Type B pancreatic cell (in vitro differentiated cells): ENCODE measurements around the gene TAF13. TPM values are rescaled to one million over a fixed set of nuclear protein-coding genes. Genes with fewer than 3 reads are reported as not detected.
"Not testable (repeated sequence)": the region's sequence is repeated elsewhere in the genome, so short reads cannot be mapped to it uniquely, and the experiment has no call there.

ENCODE experiments used
- DNase-seq: peaks from one replicate; pipeline ENCODE4 v3.0.0; 2021; ENCODE audit warnings: mixed read lengths; ENCODE audit not compliant: unreplicated experiment; ENCODE audit errors: extremely low spot score
- H3K27ac Mint-ChIP-seq: 2 replicates; pipeline ENCODE4 v1.8.0; 2021; ENCODE audit warnings: mild to moderate bottlenecking, mixed read lengths
- H3K27me3 Mint-ChIP-seq: 2 replicates; pipeline ENCODE4 v1.8.0; 2021; ENCODE audit warnings: mixed read lengths
- H3K36me3 Mint-ChIP-seq: 2 replicates; pipeline ENCODE4 v1.8.0; 2021; ENCODE audit warnings: mixed read lengths
- H3K4me1 Mint-ChIP-seq: one replicate; pipeline ENCODE4 v1.8.0; 2021; ENCODE audit warnings: mixed read lengths; ENCODE audit not compliant: unreplicated experiment
- H3K4me3 Mint-ChIP-seq: 2 replicates; pipeline ENCODE4 v1.8.0; 2021; ENCODE audit warnings: mild to moderate bottlenecking, mixed read lengths
- H3K9me3 Mint-ChIP-seq: 2 replicates; pipeline ENCODE4 v1.8.0; 2021; ENCODE audit warnings: mixed read lengths
- total RNA-seq: library from RNA; stranded (reverse); gene quantifications from 2 replicates; pipeline ENCODE4 v1.2.1, GENCODE V29; 2021; ENCODE audit warnings: low replicate concordance
- TF ChIP-seq, protein P1 (sequence below): fragments of 200-600 bp; sonication (generic); conservative IDR thresholded peaks from 2 replicates; pipeline ENCODE4 v1.5.0; 2021; ENCODE audit warnings: antibody characterized with exemption, mild to moderate bottlenecking

The TAF13 gene
- total RNA-seq, 1 donor from 2014 or later = 30.0 TPM

DNA sequence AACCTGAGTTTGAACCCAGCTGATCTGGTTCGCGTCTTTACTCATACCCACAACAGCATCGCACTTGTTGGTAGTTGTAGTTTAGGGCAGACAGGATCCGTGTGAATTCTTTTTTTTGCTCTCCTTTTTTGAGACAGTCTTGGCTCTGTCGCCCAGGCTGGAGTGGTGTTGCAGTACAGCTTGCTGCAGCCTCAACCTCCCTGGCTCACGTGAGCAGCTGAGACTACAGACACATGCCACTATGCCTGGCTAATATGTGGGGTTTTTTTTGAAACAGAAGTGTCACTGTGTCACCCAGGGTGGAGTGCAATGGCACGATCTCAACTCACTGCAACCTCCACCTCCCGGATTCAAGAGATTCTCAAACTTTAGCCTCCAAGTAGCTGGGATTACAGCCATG lies 7.9 kb downstream of the TAF13 start:
- H3K9me3 Mint-ChIP-seq = no peaks in the 10 kb centered on the region
- no peak overlapping the region for H3K27ac Mint-ChIP-seq
- no peak for DNase-seq
- no peaks in the 10 kb centered on the region for H3K27me3 Mint-ChIP-seq
- H3K4me1 Mint-ChIP-seq = no peaks in the 10 kb centered on the region
- peaks cover 15% of the 10 kb centered on the region for H3K36me3 Mint-ChIP-seq
- no peak overlapping the region for H3K4me3 Mint-ChIP-seq
- TF ChIP-seq, protein P1, sequence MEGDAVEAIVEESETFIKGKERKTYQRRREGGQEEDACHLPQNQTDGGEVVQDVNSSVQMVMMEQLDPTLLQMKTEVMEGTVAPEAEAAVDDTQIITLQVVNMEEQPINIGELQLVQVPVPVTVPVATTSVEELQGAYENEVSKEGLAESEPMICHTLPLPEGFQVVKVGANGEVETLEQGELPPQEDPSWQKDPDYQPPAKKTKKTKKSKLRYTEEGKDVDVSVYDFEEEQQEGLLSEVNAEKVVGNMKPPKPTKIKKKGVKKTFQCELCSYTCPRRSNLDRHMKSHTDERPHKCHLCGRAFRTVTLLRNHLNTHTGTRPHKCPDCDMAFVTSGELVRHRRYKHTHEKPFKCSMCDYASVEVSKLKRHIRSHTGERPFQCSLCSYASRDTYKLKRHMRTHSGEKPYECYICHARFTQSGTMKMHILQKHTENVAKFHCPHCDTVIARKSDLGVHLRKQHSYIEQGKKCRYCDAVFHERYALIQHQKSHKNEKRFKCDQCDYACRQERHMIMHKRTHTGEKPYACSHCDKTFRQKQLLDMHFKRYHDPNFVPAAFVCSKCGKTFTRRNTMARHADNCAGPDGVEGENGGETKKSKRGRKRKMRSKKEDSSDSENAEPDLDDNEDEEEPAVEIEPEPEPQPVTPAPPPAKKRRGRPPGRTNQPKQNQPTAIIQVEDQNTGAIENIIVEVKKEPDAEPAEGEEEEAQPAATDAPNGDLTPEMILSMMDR = no peak

DNA sequence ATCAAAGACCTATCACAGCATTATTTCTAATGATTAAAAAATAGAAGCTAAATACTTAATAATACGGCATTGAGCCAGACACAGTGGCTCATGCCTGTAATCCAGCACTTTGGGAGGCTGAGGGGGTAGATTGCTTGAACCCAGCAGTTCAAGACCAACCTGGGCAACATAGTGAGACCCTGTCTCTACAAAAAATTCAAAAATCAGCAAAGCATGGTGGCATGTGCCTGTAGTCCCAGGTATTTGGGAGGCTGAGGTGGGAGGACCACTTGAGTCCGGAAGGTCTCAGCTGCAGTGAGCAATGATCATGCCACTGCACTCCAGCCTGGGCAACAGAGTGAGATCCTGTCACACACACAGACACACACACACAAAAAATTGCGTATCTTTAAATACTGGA lies 10.7 kb downstream of the TAF13 start:
- TF ChIP-seq, protein P1 = no peak
- no peak for DNase-seq
- Mint-ChIP-seq H3K4me1 (no peaks in the 10 kb centered on the region), H3K9me3 (no peaks in the 10 kb centered on the region), H3K27ac (no peak overlapping the region), H3K36me3 (peaks cover 7% of the 10 kb centered on the region), H3K4me3 (no peak overlapping the region), H3K27me3 (no peaks in the 10 kb centered on the region)

DNA sequence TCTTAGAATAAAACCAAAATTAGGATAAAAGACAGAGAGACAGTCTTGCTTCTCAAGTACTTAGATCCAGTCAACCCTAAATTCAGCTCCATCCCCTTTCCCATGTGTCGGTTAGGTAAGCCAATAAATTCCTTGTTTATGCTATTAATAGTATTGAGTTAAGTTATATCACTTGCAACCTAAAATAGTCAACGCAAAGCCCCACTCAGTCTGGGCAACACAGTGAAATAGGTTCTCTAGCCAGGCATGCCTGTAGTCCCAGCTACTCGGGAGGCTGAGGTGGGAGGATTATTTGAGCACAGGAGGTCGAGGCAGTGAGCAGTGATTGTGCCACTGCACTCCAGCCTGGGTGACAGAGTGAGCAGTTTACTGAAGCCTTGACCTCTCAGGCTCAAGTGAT lies 14.6 kb downstream of the TAF13 start:
- Mint-ChIP-seq H3K9me3 (no peaks in the 10 kb centered on the region), H3K4me1 (no peaks in the 10 kb centered on the region), H3K27ac (no peak overlapping the region), H3K4me3 (no peak overlapping the region), H3K36me3 (no peaks in the 10 kb centered on the region), H3K27me3 (no peaks in the 10 kb centered on the region)
- TF ChIP-seq, protein P1 = no peak
- DNase-seq = no peak

DNA sequence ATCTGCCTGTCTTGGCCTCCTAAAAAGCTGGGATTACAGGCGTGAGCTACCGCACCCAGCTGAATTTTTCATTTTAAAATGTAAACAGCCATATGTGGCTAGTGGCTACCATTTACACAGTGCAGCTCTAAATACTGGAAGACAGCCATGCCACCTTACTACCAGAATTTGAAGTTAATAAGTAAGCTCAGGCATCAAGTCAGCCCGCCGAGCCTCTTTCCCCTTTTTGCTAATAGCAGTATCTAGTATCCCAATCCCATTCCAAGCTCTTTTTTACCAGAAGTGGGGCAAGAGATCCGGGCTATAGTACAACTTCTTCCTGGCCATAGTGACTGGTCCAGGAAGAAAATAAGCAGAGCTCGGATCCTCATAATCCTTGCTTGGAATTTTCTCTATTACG lies 15.1 kb downstream of the TAF13 start:
- H3K4me3 Mint-ChIP-seq = no peak overlapping the region
- H3K36me3 Mint-ChIP-seq = no peaks in the 10 kb centered on the region
- H3K9me3 Mint-ChIP-seq = no peaks in the 10 kb centered on the region
- H3K27me3 Mint-ChIP-seq = no peaks in the 10 kb centered on the region
- no peak for DNase-seq
- no peak overlapping the region for H3K27ac Mint-ChIP-seq
- no peaks in the 10 kb centered on the region for H3K4me1 Mint-ChIP-seq
- TF ChIP-seq, protein P1 = no peak

DNA sequence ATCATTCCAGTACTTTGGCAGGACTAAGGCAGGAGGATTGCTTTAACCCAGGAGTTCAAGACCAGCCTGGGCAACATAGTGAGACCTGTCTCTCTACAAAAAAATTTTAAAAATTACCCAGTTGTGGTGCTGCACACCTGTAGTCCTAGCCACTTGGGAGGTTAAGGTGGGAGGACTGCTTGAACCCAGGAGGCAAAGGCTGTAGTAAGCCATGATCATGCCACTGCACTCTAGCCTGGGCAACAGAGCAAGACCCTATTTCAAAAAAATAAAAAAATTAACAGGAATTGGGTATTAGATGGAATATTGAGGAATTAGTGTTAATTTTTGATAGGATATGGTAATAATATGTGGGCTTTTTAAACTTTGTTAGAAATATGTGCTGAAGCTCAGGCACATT lies 16.8 kb downstream of the TAF13 start:
- Mint-ChIP-seq H3K4me1 (no peaks in the 10 kb centered on the region), H3K27me3 (no peaks in the 10 kb centered on the region), H3K9me3 (no peaks in the 10 kb centered on the region), H3K36me3 (no peaks in the 10 kb centered on the region), H3K4me3 (no peak overlapping the region), H3K27ac (no peak overlapping the region)
- TF ChIP-seq, protein P1 = no peak
- DNase-seq = no peak

DNA sequence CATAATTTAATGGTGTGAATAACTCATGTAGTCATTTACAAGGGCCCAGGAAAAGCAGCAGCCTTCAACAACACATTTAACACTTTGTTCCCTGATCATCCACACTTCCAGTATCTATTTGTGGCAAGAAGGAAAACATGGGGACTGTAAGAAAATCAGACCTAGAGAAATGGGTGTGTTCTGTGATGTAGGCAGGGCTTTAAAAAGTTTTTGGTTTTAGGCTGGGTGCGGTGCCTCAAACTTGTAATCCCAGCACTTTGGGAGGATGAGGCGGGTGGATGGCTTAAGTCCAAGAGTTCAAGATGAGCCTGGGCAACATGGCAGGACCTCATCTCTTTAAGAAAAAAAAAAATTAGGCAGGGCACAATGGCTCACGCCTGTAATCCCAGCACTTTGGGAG lies 19.7 kb downstream of the TAF13 start:
- no peaks in the 10 kb centered on the region for H3K36me3 Mint-ChIP-seq
- no peaks in the 10 kb centered on the region for H3K9me3 Mint-ChIP-seq
- no peak overlapping the region for H3K4me3 Mint-ChIP-seq
- H3K27ac Mint-ChIP-seq = no peak overlapping the region
- TF ChIP-seq, protein P1 = no peak
- H3K4me1 Mint-ChIP-seq = no peaks in the 10 kb centered on the region
- no peak for DNase-seq
- H3K27me3 Mint-ChIP-seq = no peaks in the 10 kb centered on the region

DNA sequence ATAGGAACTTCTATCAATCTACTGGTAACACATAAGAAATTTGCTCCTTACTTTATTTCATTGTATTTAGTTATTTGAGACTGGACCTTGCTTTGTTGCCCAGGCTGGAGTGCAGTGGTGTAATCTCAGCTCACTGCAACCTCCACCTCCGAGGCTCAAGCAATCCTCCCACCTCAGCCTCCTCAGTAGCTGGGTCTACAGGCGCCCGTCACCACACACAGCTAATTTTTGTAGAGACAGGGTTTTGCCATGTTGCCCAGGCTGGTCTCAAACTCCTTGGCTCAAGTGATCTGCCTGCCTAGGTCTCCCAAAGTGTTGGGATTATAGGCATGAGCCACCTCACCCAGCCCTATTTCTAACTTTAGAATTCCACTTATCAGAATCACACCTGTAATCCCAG lies 23.7 kb downstream of the TAF13 start:
- H3K4me1 Mint-ChIP-seq, H3K27ac Mint-ChIP-seq: not testable (repeated sequence)

More for the DNA sequence above, 23.7 kb downstream of the TAF13 start:
- H3K9me3 Mint-ChIP-seq, H3K4me3 Mint-ChIP-seq, H3K36me3 Mint-ChIP-seq, H3K27me3 Mint-ChIP-seq, DNase-seq: not testable (repeated sequence)
